ENCODE results near the gene SEMA4D. TPM values are rescaled to one million over a fixed set of nuclear protein-coding genes. Genes with fewer than 3 reads are reported as not detected.

Gene SEMA4D
- total and polyA plus RNA-seq, 12 donors = 2.3 to 51.0 (median 20.2) TPM

DNA sequence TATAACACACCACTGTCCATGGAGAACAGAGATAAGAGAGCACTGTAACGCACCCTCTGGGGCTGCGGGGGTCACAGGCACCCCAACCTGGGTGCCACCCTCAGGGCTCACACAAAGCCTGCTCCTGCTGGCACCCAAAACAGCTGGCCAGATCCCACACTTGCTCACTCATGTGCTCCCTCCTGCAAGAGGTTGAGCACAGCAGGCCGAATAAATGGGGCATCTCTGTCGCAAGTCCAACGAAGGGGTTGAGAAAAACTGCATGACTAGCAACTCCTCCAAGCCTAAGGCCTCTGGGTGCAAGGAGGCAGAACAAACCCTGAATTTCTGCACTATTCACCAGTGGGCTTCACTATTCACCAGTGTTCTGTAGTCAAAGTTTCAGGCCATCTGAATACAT is 99.3 kb downstream of the SEMA4D start:
- 92 to 95% methylated on average over 5 of the region's 5 CpGs for WGBS, 2 donors
- Histone ChIP-seq H3K27ac (no peak overlapping the region), H3K36me3 (peaks cover 0 to 66% (median 0%) of the 10 kb centered on the region in 9 donors), H3K4me3 (no peak overlapping the region), H3K27me3 (no peaks in the 10 kb centered on the region), H3K4me1 (peaks cover 0 to 43% (median 0%) of the 10 kb centered on the region in 9 donors), H3K9me3 (no peaks in the 10 kb centered on the region)
- intact Hi-C loops (cut with DNase I) = loop anchor here in 1 of 10 donors (10.0 kb wide), 1 partner anchor 126 kb away; no protein-coding TSS in a partner anchor
- no peak for DNase-seq
- TF ChIP-seq, protein P1, sequence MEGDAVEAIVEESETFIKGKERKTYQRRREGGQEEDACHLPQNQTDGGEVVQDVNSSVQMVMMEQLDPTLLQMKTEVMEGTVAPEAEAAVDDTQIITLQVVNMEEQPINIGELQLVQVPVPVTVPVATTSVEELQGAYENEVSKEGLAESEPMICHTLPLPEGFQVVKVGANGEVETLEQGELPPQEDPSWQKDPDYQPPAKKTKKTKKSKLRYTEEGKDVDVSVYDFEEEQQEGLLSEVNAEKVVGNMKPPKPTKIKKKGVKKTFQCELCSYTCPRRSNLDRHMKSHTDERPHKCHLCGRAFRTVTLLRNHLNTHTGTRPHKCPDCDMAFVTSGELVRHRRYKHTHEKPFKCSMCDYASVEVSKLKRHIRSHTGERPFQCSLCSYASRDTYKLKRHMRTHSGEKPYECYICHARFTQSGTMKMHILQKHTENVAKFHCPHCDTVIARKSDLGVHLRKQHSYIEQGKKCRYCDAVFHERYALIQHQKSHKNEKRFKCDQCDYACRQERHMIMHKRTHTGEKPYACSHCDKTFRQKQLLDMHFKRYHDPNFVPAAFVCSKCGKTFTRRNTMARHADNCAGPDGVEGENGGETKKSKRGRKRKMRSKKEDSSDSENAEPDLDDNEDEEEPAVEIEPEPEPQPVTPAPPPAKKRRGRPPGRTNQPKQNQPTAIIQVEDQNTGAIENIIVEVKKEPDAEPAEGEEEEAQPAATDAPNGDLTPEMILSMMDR (IDR thresholded peaks at IDR 0.05) = no peak
- no peak for ATAC-seq

DNA sequence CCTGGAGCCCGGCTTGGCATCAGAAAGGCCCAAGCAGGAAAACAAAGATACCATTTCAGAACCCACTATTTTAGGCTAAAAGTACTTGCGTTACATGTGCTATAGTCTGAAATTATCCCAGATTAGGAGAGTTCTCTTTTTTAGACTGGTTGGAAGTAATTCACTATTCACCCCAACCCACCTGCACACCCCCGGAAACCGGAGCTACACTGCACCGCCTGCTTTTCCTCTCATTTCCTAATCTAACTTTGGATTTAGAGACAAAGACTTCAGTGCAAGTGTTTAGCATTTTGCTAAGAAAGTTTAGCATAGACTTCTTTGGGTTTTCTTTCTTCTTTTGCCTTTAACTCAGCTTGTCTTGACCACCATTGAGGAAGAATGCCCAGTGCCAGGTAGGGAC is 100.4 kb downstream of the SEMA4D start:
- intact Hi-C loops (cut with DNase I) = loop anchor here in 1 of 10 donors (10.0 kb wide), 1 partner anchor 127 kb away; no protein-coding TSS in a partner anchor
- ATAC-seq (no peak), DNase-seq (no peak)
- H3K36me3 ChIP-seq = peaks cover 0 to 70% (median 5%) of the 10 kb centered on the region in 9 donors
- no peaks in the 10 kb centered on the region for H3K9me3 ChIP-seq
- WGBS, 2 donors = 84 to 89% methylated on average over 5 of the region's 5 CpGs
- TF ChIP-seq, protein P1 (IDR thresholded peaks at IDR 0.05) = no peak
- no peak overlapping the region for H3K4me3 ChIP-seq
- no peak overlapping the region for H3K27ac ChIP-seq
- peaks cover 0 to 43% (median 0%) of the 10 kb centered on the region in 9 donors for H3K4me1 ChIP-seq
- no peaks in the 10 kb centered on the region for H3K27me3 ChIP-seq

DNA sequence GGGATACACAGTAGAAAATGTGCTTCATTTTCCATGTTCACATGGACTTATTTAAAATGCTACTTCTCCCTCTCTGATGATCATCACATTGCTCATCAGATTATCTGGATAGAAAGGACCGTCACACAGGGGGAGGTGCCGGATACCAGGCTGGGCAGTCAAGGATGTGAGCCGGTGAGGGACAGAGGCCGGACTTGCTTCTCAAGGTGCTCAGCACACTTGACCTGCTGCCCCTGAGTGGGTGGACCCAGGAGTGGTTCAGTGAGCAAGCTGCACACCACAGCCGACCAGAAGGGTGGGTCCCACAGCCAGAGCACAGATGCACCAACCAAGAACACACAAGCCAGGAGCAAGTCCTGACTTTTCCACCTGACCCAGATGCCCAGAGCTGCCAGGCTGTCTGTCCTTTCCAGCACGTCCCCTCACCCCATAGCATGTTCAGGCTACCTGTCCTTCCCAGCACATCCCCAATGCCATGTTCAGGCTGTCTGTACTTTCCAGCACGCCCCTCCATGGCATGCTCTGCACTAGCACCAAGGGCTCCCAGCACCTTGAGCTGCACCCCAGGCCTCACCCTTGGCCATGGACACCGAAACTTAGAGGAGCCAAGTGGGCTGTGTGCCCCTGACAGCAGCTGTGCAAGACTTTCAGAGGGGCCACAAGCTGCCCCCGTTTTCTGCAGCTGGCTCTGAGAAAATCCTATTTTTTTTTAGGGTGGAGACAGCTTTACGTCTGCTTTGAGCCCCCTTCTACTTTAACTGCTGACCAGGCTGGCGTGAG is 101.8 kb downstream of the SEMA4D start:
- no peaks in the 10 kb centered on the region for H3K27me3 ChIP-seq
- H3K27ac ChIP-seq = no peak overlapping the region
- DNase-seq (no peak), ATAC-seq (no peak)
- H3K9me3 ChIP-seq = no peaks in the 10 kb centered on the region
- H3K36me3 ChIP-seq = peaks cover 0 to 73% (median 9%) of the 10 kb centered on the region in 9 donors
- TF ChIP-seq, protein P1 (IDR thresholded peaks at IDR 0.05) = no peak
- H3K4me1 ChIP-seq = peaks cover 0 to 31% (median 0%) of the 10 kb centered on the region in 9 donors
- intact Hi-C loops (cut with DNase I) = loop anchor here in 1 of 10 donors (10.0 kb wide), 1 partner anchor 129 kb away; no protein-coding TSS in a partner anchor
- 91 to 94% methylated on average over 11 of the region's 11 CpGs for WGBS, 2 donors
- H3K4me3 ChIP-seq = no peak overlapping the region

DNA sequence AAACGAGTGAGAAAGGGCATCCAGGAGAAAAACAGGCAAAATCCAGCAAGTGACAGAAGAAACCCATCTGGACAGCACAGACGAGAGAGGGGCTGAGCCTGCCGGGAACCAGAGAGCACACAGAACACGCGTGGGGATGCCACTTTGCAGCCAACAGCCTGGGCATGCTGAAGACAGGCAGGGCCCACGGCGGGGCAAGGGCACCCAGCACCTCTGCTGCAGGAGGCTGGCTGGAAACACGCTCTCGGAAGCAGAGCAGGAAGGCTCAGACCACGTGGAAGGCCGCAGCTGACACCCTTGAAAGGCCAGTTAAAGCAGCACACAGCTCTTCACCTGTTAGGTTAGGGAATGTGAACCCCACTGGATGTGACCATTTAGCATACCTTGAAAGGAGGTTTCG is 103.5 kb downstream of the SEMA4D start:
- 88 to 89% methylated on average over 12 of the region's 12 CpGs for WGBS, 2 donors
- Histone ChIP-seq H3K4me1 (peaks cover 0 to 17% (median 0%) of the 10 kb centered on the region in 9 donors), H3K27me3 (no peaks in the 10 kb centered on the region), H3K4me3 (no peak overlapping the region), H3K9me3 (no peaks in the 10 kb centered on the region), H3K36me3 (peaks cover 0 to 90% (median 9%) of the 10 kb centered on the region in 9 donors), H3K27ac (no peak overlapping the region)
- DNase-seq (no peak), ATAC-seq (no peak)
- intact Hi-C loops (cut with DNase I) = loop anchor here in 1 of 10 donors (10.0 kb wide), 1 partner anchor 130 kb away; no protein-coding TSS in a partner anchor
- TF ChIP-seq, protein P1 (IDR thresholded peaks at IDR 0.05) = no peak

All from heart right ventricle (tissue), 16 donors.